ENCODE measurements around the gene PPP2R3B.
A peak's percentile ranks its signal among the peaks of the same experiment; 100 is the strongest.
"Not testable (repeated sequence)": the region's sequence is repeated elsewhere in the genome, so short reads cannot be mapped to it uniquely, and the experiment has no call there.

The PPP2R3B gene

DNA sequence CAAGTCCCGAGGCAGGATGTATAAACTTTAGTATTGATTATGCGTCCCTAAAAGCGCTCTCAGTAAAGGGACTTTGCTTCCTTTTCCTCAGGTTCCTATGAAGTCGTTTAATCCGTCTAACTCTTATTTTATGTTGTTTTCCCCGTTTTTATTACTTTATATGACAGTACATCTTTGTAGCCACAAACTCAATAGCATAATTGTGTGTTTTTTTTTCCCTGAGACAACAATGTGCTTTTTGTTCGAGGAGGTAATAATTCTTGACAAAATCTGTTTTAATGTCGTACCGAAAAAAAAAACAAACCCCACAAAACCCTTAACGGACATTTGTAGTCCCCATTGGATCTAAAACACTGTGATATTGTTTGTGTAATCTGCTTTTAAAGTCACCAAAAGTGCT is 17.9 kb upstream of the PPP2R3B start:
- DNase-seq = no peak

DNA sequence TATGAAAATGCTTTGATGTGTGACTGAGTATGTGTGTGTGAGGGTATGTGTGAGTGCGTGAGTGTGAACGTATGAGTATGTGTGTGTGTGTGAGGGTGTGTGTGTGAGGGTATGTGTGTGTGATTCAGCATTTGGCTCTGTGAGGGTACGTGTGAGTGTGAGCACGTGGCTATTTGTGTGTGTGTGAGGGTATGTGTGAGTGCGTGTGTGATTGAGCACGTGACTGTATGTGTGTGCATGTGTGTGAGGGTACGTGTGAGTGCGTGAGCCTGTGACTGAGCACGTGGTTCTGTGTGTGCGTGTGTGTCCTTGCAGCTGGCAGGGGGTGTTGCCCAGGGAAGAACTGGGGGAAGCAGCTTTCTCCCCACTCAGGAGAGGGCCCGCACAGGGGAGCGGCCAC is 16.1 kb upstream of the PPP2R3B start:
- no peak for DNase-seq

DNA sequence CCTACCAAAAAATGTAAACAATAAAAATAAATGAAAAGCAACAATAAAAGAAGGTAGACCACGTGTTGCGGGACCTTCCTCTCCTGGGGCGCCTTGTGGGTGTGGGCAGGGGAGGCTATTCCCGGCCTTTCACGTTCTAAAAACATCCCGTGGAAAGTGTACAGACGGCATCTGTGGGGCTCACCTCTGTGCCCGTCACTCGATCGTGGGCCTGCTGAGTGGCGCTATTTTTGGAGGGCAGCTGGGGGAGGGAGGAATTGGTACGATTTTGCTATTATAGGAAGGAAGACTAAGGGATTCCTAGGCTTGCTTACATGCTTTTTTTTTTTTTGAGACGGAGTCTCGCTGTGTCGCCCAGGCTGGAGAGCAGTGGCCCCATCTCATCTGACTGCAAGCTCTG is 13.6 kb upstream of the PPP2R3B start:
- DNase-seq = no peak

DNA sequence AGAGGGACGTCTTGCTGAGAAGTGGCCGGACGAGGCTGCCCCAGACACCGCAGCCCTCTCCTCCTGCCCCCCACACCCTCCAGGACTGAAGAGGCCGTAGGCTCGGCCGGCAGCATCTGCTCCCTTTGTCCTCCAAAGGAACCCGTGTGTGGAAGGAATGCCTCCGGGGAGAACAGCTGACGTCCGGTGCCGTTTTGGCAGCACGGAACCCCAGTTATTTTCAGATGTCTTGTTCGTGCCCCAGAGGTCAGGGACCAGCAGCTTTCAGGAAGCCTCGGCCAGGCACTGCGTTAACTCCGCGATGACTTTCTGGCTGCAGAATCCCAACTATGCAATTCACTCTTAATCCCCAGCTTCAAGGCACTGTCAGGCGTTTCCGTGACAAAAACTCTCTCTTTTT is 10.9 kb upstream of the PPP2R3B start:
- DNase-seq = no peak

DNA sequence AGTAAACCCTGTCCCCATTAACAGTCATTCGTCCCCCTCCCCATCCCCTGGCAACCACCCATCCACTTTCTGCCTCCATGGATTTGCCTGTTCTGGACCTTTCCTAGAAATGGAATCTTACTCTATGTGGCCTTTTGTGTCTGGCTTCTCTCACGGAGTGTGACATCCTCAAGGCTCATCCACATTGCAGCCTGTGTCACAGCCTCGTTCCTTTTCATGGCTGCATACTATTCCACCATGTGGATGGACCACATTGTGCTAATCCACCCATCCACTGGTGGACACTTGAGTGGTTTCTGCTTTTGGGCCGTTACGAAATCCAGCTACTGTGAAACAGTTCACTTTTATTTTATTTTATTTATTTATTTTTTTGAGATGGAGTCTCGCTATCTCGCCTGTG is 8.1 kb upstream of the PPP2R3B start:
- DNase-seq = no peak

DNA sequence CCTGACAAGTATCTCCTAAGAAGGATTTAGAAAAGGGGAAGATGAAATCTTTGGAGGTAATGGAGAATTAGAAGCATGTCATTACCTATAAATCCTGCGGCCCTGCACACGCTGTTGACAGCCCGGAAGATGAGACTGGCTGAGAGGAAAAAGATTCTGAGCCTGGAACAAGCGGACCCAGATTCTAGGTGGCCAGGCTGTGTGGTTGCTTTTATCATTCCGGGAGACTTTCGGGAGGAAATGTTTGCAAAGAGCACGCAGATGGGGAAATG is 5.8 kb upstream of the PPP2R3B start:
- no peak for DNase-seq

DNA sequence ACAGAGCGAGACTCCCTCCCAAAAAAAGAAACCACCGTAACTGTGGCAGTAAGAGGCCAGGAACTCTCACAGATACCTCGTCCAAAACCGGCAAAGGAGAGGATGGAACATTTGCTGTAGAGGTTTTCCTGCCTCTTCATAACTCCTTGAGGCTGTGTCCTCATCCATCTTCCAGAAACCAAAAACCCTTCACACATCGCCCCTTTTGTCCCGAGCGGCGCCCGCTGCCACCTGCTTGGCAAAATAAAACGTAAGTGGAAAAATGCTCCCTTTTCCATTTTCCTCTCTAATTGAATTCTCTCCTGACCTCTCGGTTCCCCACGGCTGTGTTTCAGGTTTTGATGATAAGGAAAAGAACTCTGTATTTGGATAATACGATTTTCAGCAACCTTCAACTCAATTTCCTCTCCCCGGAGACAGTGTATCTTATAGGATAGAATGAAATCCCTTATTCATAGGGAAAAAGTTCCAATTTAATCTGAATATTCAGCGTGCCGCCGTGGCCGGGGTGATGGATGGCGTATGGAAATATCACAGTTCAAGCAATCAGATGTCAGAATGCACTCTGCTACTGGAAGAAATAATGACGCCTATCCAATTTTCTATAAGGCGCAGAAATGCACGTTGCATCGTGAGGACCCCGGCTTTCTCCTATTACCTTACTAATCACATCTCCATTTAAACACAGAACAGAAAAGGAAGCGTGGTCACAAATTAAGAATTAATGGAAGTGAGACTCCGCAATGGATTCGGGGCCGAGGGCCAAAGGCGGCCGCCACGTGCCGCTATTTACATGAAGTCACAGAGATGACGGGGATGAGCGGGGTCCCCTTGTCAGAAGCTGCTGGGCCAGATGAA is 5.2 kb upstream of the PPP2R3B start:
- no peak for DNase-seq

DNA sequence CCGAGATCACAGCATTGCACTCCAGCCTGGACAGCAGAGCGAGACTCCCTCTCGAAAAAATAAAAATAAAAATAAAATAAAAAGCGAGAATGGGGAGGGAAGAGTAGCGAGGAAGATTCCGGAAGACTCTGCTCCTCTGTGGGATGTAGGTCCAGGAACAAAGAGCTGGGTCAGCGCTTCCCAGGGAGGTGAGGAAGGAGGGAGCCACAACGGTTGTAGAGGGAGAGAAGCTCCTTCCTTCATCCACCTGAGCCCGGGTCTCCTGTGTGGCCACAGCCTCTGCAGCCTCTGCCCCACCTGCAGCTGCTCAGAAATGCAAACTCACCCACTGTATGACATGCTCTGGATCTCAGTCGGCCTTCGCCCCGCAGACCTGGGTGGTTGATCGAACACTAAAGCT is 3.8 kb upstream of the PPP2R3B start:
- no peak for DNase-seq

DNA sequence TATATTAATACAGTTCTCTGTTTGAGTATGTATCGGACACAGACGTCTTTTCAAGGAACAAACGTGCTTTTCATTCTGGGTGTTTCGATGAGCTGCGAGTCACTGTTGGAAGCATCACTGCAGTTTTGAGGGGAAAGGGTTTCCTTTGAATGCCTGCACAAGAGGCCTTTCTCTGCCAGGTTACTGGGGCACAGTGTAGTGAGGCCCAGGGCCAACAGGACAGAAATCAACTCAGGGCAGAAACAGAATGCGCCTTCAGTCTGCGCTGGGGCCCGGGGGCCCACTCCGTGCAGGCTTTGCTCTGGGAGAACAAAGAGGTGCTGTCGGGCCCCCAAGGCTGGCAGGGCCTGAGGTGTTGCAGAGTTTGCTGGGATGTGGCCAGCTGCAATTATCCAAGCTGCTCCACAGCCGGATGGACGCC is 2.3 kb upstream of the PPP2R3B start:
- no peak for DNase-seq

DNA sequence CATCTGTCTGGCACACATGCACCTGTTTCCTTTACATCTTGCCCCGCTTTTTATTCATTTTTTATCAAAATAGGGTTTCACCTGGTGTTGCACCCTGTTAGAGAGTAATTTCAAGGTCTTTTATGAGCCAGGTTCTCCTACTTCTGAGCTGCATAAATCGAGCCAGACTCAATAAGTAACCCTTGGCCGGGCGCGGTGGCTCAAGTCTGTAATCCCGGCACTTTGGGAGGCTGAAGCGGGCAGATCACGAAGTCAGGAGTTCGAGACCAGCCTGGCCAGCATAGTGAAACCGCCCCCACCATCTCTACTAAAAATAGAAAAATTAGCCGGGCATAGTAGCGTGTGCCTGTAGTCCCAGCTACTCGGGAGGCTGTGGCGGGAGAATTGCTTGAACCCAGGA is 1.0 kb upstream of the PPP2R3B start:
- DNase-seq = no peak

DNA sequence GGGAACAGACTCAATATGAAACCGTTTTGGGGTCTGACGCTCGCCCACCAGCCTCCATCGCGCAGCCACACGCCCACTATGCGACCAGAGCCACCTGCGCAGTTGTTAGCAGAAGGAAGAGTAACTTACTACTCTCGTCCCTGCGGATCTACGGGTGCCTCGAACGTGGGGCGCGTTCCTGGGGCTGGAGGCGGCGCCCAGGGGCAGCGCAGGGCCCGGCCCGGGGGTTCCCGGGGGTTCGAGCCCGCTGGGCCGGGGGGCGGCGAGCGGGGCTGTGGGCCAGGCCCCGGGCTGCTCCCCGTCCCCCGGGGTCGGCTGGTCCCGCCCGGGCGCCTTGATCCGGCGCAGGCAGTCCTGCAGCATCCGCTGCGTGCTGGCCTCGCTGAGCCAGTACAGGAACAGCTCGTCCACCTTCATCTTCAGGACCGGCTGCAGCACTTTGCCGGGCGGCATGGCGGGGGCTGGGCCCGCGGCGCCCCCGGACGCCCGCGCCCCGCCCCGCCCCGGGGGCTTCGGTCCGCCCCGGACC is 404 bp downstream of the PPP2R3B start:
- DNase-seq = no peak

DNA sequence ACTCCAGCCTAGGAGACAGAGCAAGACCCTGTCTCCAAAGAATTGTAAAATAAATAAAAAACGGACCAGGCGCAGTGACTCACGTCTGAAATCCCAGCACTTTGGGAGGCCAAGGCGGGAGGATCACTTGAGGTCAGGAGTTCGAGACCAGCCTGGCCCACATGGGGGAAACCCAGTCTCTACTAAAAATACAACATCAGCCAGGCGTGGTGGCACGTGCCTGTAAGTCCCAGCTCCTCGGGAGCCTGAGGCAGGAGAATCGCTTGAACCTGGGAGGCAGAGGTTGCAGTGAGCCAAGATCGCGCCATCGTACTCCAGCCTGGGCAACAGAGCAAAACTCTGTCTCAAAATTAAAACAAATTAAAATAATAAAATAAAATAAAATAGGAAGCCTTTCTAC is 971 bp downstream of the PPP2R3B start:
- DNase-seq = not testable (repeated sequence)

DNA sequence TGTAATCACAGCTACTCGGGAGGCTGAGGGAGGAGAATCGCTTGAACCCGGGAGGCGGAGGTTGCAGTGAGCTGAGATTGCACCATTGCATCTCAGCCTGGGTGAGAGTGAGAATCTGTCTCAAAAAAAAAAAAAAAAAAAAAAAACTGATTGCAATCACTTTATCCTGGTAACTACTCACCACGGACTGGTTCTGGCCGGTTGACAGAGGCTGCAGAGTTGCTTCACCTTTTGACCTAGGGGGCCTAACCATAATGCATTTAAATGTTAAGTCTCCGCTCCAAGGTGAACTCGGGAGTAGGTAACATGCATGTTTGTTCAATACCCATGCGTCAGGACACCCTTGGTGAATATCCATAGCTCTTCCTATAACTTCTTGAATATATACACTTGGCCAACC is 1.8 kb downstream of the PPP2R3B start:
- no peak for DNase-seq

DNA sequence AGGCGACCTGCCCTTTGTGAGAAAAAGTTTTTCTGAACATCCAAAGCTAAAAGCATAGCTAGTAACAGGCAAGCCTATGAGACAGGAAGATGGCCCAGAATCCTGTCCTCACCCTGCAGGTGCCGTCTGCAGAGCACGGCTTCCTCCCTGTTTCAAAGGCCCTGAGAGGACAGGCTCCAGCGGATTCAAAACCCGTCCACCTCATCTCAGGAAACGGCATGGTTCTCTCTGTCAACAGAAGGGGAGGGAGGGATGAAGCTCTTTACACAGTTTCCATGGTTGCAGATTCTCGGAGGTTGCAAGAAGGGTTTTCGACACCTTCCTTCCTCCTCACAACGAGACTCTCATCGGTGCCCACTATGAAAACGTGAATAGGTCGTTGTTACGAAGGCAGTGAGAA is 8.3 kb downstream of the PPP2R3B start:
- no peak for DNase-seq

DNA sequence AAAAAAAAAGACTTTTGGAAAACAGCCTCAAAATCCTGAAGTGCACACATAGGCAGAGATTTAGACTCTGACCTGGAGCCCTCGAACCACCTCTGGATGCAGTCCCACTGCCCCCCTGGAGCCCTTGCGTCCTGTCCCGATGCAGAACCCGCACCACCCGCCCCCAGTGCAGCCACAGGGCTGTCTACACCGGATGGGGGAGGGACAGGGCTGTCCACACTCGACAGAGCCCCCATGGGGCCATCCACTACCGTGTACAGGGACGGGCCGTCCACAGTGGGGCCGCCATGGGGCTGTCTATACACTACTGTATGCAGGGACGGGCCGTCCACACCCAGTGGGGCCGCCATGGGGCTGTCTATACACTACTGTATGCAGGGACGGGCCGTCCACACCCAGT is 10.5 kb downstream of the PPP2R3B start:
- DNase-seq = not testable (repeated sequence)

DNA sequence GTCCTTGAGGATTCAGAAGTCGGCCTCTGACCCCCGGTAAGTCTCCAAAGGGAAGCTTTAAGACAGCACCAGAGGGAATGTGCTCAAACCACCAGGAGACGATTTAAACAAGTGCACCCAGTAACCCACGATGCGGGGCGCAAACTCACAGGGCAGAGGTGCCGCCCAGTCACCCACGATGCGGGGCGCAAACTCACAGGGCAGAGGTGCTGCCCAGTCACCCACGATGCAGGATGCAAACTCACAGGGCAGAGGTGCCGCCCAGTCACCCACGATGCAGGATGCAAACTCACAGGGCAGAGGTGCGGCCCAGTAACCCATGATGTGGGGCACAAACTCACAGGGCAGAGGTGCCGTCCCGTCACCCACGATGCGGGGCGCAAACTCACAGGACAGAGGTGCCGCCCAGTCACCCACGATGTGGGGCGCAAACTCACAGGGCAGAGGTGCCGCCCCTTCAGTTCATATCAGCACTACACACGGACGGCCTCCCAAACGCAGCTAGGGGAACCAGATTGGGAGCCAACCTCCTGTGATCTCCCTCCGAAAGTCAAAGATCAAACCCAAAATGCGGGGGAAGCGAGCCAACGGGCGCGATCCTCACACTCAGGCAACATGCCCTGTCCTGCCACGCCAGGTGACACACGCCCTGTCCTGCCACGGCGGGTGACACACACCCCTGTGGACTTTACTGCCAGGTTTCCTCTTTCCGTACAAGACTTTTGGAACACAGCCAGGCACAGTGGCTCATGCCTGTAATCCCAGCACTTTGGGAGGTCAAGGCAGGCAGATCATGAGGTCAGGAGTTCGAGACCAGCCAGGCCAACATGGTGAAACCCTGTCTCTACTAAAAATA is 11.3 kb downstream of the PPP2R3B start:
- no peak for DNase-seq

DNA sequence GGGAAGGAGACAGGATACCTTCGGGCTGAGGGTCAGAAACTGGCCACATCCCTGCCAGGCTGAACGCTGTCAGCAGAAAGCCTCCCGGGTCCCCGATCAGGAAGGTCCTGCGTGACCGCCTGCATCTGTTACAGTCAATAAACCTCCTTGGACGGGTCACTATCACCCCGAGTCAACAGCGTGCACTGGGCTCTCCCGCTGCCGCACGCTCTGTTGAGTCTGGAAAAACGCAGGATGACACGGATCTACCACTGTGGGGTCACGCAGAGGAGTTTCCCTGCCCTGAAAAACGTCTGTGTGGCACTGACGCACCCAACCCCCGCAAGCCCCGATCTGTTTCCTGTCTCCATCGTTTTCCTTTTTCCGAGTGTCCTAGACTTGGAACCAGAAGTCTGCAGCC is 12.1 kb downstream of the PPP2R3B start:
- no peak for DNase-seq

DNA sequence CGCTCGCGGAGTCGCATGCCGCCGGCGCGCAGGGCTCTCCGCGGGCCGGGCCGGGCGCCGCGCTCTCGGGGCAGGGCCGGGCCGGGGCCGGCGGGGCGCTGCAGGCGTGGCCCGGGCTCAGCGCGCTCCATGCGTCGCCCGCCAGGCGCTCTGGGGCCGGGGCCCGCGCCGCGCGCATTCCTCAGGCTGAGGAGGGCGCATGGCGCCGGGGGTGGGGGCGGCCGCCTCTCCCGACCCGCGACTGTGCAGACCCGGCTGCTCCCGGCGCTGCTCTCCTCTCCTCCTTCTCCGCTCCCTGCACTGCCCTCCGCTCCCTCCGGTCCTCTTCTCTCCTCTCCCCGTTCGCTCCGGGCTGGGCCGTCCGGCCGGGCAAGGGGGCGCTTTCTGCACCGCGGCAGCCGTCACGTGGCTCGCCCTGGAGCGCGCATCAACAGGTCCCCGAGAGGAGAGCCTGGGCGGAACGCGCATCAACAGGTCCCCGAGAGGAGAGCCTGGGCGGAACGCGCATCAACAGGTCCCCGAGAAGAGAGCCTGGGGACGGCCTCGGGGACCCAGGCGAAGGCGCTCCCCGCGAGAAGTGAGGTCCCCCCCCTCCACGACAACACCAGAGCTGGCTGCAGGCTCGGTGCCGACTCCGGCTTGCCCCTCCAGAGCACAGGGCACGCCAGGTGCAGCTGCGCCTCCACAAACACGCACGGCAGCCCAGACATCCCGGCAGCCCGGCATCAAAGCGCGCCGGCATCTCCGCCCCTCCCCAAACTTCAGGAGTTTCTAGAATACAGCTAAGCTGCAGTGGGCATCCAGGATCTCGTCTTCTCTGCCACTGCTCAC is 12.9 kb downstream of the PPP2R3B start:
- DNase-seq = peak; percentile 13

DNA sequence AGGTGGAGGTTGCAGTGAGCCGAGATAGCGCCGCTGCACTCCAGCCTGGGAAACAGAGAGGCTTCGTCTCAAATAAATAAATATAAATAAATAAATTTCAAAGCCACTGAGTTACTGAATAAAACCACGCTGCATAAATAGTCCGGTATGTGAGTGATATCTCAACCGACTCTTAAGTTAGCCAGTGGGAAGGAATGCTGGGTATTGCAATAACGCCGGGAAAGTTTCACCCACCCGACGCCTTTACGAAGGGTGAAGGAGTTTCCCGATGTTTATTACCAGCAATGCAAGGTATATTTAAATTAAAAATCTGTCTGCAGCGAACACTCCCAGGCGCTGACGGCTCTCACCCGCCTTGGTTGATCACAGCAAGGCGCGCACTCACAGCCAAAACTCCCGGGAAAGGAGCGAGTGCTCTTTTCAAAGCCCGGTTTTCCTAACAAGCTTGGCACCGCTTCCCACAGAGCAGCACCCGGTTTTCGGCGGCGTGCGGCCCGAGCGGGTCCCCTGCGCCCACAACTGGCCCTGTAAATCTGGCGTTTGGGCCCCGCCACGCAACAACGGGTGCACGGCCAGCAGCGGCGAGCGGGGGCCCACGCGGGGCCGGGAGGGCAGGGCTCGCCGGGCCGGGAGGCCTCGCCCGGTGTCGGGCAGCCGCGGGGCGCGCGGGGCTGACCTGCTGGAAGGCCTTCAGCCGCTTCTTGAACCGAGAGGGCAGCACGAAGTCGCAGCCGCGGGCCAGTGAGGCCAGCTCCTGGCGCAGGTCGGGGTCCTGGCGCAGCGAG is 13.7 kb downstream of the PPP2R3B start:
- no peak for DNase-seq

DNA sequence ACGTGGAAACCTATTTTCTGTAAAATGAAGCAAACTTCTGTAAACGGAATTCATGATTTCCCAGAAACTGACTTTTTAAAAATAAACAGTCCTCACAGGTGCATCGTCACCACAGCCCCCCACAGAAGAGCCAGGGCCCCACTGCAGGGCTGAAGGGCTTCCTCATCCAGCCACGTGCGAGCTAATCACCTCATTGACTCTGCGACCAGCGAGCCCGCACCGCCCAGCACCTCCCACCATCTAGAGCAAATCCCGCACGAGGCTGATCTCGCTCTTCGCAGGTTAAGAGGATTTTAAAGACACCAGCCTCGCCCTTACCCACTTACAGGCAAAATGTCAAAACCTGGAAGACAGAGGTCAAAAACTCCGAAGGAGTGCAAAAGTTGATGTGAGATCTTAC is 14.8 kb downstream of the PPP2R3B start:
- DNase-seq = no peak

DNA sequence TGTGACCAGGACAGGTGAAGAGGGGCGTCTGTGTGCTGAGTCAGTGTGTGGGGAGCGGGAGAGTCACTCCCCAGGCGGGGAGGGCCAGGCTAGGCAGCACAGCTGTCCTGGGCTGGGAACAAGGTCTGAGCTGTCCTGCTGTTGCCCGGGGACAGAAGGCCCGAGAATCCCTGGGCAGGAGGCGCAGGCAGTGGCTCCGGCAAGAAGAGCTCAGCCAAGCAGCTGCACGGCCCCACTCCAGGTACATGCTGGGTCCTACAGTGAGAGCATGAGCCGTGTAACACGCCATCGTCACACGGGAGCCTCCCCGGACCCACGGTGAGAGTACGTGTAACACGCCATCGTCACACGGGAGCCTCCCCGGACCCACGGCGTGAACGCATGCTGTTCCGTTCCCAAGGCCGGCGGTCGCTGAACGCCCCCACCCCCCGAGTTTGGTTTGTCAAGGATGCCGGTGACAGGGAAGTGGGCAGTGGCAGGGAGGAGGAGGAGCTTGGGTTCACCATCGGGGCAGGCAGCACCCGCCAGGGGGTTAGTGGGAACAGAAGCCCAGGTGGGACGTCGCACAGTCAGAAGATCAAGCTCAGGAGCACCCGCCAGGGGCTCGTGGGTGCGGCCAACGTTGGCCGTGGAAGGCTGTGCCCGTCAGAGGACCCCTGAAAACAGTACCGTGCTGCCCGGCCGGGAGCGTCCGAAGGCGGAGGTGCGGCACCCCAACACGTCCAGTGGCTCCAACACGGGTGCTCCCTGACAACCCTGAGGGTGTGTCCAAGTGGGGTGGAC is 15.6 kb downstream of the PPP2R3B start:
- DNase-seq = no peak
